ENCODE data around the gene UTS2. TPM values are rescaled to one million over a fixed set of nuclear protein-coding genes. Genes with fewer than 3 reads are reported as not detected.

The UTS2 gene
- total and polyA plus RNA-seq, 8 donors: 0.26 to 0.58 TPM; not detected in 6

GRCh38 chr1:7860130-7860529, 7.3 kb upstream of the UTS2 start:
- Histone ChIP-seq H3K4me1 (peaks cover 0 to 3% of the 10 kb centered on the region in 2 donors), H3K9me3 (no peaks in the 10 kb centered on the region), H3K36me3 (no peaks in the 10 kb centered on the region), H3K27me3 (no peaks in the 10 kb centered on the region), H3K4me3 (no peak overlapping the region), H3K27ac (no peak overlapping the region)
- no peak for ATAC-seq
- no peak for DNase-seq
- intact Hi-C loops (cut with DNase I): no loop called here
- no peak for TF ChIP-seq CTCF (IDR thresholded peaks at IDR 0.05)

- H3K27ac ChIP-seq: no peak overlapping the region
- H3K4me1 ChIP-seq: peaks cover 0 to 3% of the 10 kb centered on the region in 2 donors
- no peak for ATAC-seq
- DNase-seq: no peak
- no peak for TF ChIP-seq CTCF (IDR thresholded peaks at IDR 0.05)
- H3K27me3 ChIP-seq: no peaks in the 10 kb centered on the region
- intact Hi-C loops (cut with DNase I): no loop called here
- H3K4me3 ChIP-seq: no peak overlapping the region
- H3K36me3 ChIP-seq: no peaks in the 10 kb centered on the region
- no peaks in the 10 kb centered on the region for H3K9me3 ChIP-seq
Observed at GRCh38 chr1:7859406-7859805, 6.5 kb upstream of the UTS2 start.

GRCh38 chr1:7857985-7858384, 5.1 kb upstream of the UTS2 start:
- Histone ChIP-seq H3K27me3 (no peaks in the 10 kb centered on the region), H3K9me3 (no peaks in the 10 kb centered on the region), H3K4me3 (no peak overlapping the region), H3K36me3 (no peaks in the 10 kb centered on the region), H3K4me1 (peaks cover 0 to 3% of the 10 kb centered on the region in 2 donors), H3K27ac (no peak overlapping the region)
- DNase-seq (no peak), ATAC-seq (no peak)
- intact Hi-C loops (cut with DNase I): no loop called here
- no peak for TF ChIP-seq CTCF (IDR thresholded peaks at IDR 0.05)

- intact Hi-C loops (cut with DNase I): no loop called here
- H3K27me3 ChIP-seq: no peaks in the 10 kb centered on the region
- no peaks in the 10 kb centered on the region for H3K9me3 ChIP-seq
- no peak for ATAC-seq
- no peaks in the 10 kb centered on the region for H3K36me3 ChIP-seq
- no peak overlapping the region for H3K4me3 ChIP-seq
- no peak for DNase-seq
- H3K27ac ChIP-seq: no peak overlapping the region
- H3K4me1 ChIP-seq: peaks cover 0 to 3% of the 10 kb centered on the region in 2 donors
- TF ChIP-seq CTCF (IDR thresholded peaks at IDR 0.05): no peak
Observed at GRCh38 chr1:7857000-7857399, 4.1 kb upstream of the UTS2 start.

GRCh38 chr1:7856345-7856744, 3.5 kb upstream of the UTS2 start:
- Histone ChIP-seq H3K9me3 (no peaks in the 10 kb centered on the region), H3K36me3 (no peaks in the 10 kb centered on the region), H3K4me3 (no peak overlapping the region), H3K4me1 (peaks cover 0 to 3% of the 10 kb centered on the region in 2 donors), H3K27ac (no peak overlapping the region), H3K27me3 (no peaks in the 10 kb centered on the region)
- intact Hi-C loops (cut with DNase I): no loop called here
- no peak for TF ChIP-seq CTCF (IDR thresholded peaks at IDR 0.05)
- no peak for DNase-seq
- peak; percentile 62 for ATAC-seq
